Stimulated activated CD4-positive, alpha-beta T cell treated with anti-CD3 and anti-CD28 coated beads, Interleukin-4, amount 100 ng/mL, for 4 hours (primary cell): ENCODE measurements around the gene ZC2HC1C.

Experiments used
- DNase-seq, 2 experiments: peaks; one replicate each; pipeline ENCODE4 v3.0.0-alpha.2; 2020

ZC2HC1C gene

GRCh38 chr14:75096959-75097358, 27.5 kb downstream of the ZC2HC1C start:
- DNase-seq = no peak

GRCh38 chr14:75098212-75098611, 28.8 kb downstream of the ZC2HC1C start:
- DNase-seq = no peak

- DNase-seq = no peak
Observed at GRCh38 chr14:75098682-75099081, 29.2 kb downstream of the ZC2HC1C start.

GRCh38 chr14:75101491-75101890, 32.0 kb downstream of the ZC2HC1C start:
- DNase-seq = no peak

GRCh38 chr14:75107186-75107585, 37.7 kb downstream of the ZC2HC1C start:
- DNase-seq = no peak

GRCh38 chr14:75109877-75110276, 40.4 kb downstream of the ZC2HC1C start:
- no peak for DNase-seq

- no peak for DNase-seq
Observed at GRCh38 chr14:75113932-75114539, 44.6 kb downstream of the ZC2HC1C start.

- DNase-seq = no peak
Observed at GRCh38 chr14:75119056-75119455, 49.6 kb downstream of the ZC2HC1C start.

- no peak for DNase-seq
Observed at GRCh38 chr14:75120541-75121291, 51.3 kb downstream of the ZC2HC1C start.

GRCh38 chr14:75121552-75121951, 52.1 kb downstream of the ZC2HC1C start:
- no peak for DNase-seq

- DNase-seq = peak in 1 of 2 experiments; percentile 20
Observed at GRCh38 chr14:75123991-75124390, 54.5 kb downstream of the ZC2HC1C start.

- DNase-seq = no peak
Observed at GRCh38 chr14:75125617-75126016, 56.2 kb downstream of the ZC2HC1C start.

GRCh38 chr14:75126121-75126544, 56.7 kb downstream of the ZC2HC1C start:
- DNase-seq = no peak

GRCh38 chr14:75126679-75127473, 57.4 kb downstream of the ZC2HC1C start, which contains the start of gene NEK9:
Gene NEK9 (minus strand): TSS chr14:75127048. CDS start chr14:75126921, 127 bp downstream.
- peak; percentile 84 to 86 for DNase-seq

- DNase-seq = peak; percentile 4
Observed at GRCh38 chr14:75127474-75127820, 58.0 kb downstream of the ZC2HC1C start.

GRCh38 chr14:75127903-75128595, 58.6 kb downstream of the ZC2HC1C start:
- no peak for DNase-seq

- no peak for DNase-seq
Observed at GRCh38 chr14:75128596-75128990, 59.2 kb downstream of the ZC2HC1C start.
